Liver (tissue), 9 donors: Measurements from ENCODE around the gene LAMA2. TPM values are rescaled to one million over a fixed set of nuclear protein-coding genes. Genes with fewer than 3 reads are reported as not detected.

ENCODE experiments used
- DNase-seq: peaks from one replicate; pipeline ENCODE4 v3.0.0-alpha.2; 2017; ENCODE audit warnings: low spot score
- H3K27ac ChIP-seq, 2 donors: one replicate each; pipeline ENCODE4 v1.7.0; 2013; ENCODE audit warnings: inconsistent platforms in 2 of 2, low read length in 2 of 2, control low read depth in 1 of 2, low read depth in 1 of 2, mild to moderate bottlenecking in 1 of 2
- H3K27me3 ChIP-seq, 4 donors: one replicate each; pipeline versions ENCODE4 v1.6.1 to v1.7.0; 2013; ENCODE audit warnings: low read length in 3 of 4, inconsistent platforms in 1 of 4, mild to moderate bottlenecking in 1 of 4, moderate library complexity in 1 of 4; ENCODE audit not compliant: control insufficient read depth in 4 of 4, insufficient read depth in 4 of 4
- H3K36me3 ChIP-seq, 4 donors: one replicate each; pipeline versions ENCODE4 v1.6.1 to v1.7.0; 2013; ENCODE audit warnings: low read length in 3 of 4, mild to moderate bottlenecking in 3 of 4, low read depth in 1 of 4, moderate library complexity in 1 of 4; ENCODE audit not compliant: control insufficient read depth in 4 of 4, insufficient read depth in 3 of 4
- H3K4me1 ChIP-seq, 4 donors: one replicate each; pipeline versions ENCODE4 v1.6.1 to v1.7.0; 2013; ENCODE audit warnings: low read length in 3 of 4, mild to moderate bottlenecking in 3 of 4, moderate library complexity in 1 of 4; ENCODE audit not compliant: control insufficient read depth in 4 of 4, insufficient read depth in 4 of 4
- H3K4me3 ChIP-seq, 3 donors: one replicate each; pipeline versions ENCODE4 v1.6.1 to v1.7.0; 2013; ENCODE audit warnings: low read length in 3 of 3, control low read depth in 1 of 3, low read depth in 1 of 3, mild to moderate bottlenecking in 1 of 3
- H3K9ac ChIP-seq, 2 donors: one replicate each; pipeline ENCODE4 v1.7.0; 2013; ENCODE audit warnings: low read length in 2 of 2, mild to moderate bottlenecking in 2 of 2, moderate library complexity in 2 of 2, control low read depth in 1 of 2, low read depth in 1 of 2
- H3K9me3 ChIP-seq, 4 donors: one replicate each; pipeline versions ENCODE4 v1.6.1 to v1.7.0; 2013; ENCODE audit warnings: low read length in 3 of 4; ENCODE audit not compliant: control insufficient read depth in 4 of 4
- ATF3 ChIP-seq: IDR thresholded peaks from 2 replicates; pipeline ENCODE4 v1.6.1; 2016; ENCODE audit warnings: antibody characterized with exemption
- CTCF ChIP-seq: fragments of 150-350 bp; IDR thresholded peaks from 2 replicates; pipeline ENCODE4 v1.5.1; 2017; ENCODE audit warnings: improper control_type of control experiment, low read depth, low read length; ENCODE audit not compliant: missing input control
- EGR1 ChIP-seq, 2 donors: IDR thresholded peaks; 2 replicates each; pipeline ENCODE4 v1.6.1; 2016 to 2018; ENCODE audit warnings: antibody characterized with exemption in 2 of 2, low read depth in 2 of 2
- FOXA1 ChIP-seq: IDR thresholded peaks from 2 replicates; pipeline ENCODE4 v1.6.1; 2016; ENCODE audit warnings: antibody characterized with exemption
- FOXA2 ChIP-seq: IDR thresholded peaks from 2 replicates; pipeline ENCODE4 v1.6.1; 2016; ENCODE audit warnings: antibody characterized with exemption
- GABPA ChIP-seq, 2 donors: IDR thresholded peaks in 1 of 2; conservative IDR thresholded peaks in 1 of 2; 2 replicates each; pipeline ENCODE4 v1.6.1; 2016; ENCODE audit warnings: antibody characterized with exemption in 2 of 2, mild to moderate bottlenecking in 1 of 2, moderate library complexity in 1 of 2
- HNF4A ChIP-seq, 2 donors: conservative IDR thresholded peaks; 2 replicates each; pipeline ENCODE4 v1.6.1; 2016; ENCODE audit warnings: antibody characterized with exemption in 2 of 2, mild to moderate bottlenecking in 2 of 2
- HNF4G ChIP-seq: IDR thresholded peaks from 2 replicates; pipeline ENCODE4 v1.6.1; 2016; ENCODE audit warnings: antibody characterized with exemption
- JUND ChIP-seq, 2 donors: IDR thresholded peaks; 2 replicates each; pipeline ENCODE4 v1.6.1; 2016; ENCODE audit warnings: antibody characterized with exemption in 2 of 2
- NR2F2 ChIP-seq: IDR thresholded peaks from 2 replicates; pipeline ENCODE4 v1.6.1; 2016; ENCODE audit warnings: antibody characterized with exemption
- RAD21 ChIP-seq, 2 donors: IDR thresholded peaks; 2 replicates each; pipeline ENCODE4 v1.6.1; 2016; ENCODE audit warnings: antibody characterized with exemption in 2 of 2, mild to moderate bottlenecking in 2 of 2
- REST ChIP-seq: IDR thresholded peaks from 2 replicates; pipeline ENCODE4 v1.6.1; 2016; ENCODE audit warnings: antibody characterized with exemption, mild to moderate bottlenecking
- RXRA ChIP-seq, 2 donors: IDR thresholded peaks; 2 replicates each; pipeline ENCODE4 v1.6.1; 2017 to 2018; ENCODE audit warnings: antibody characterized with exemption in 2 of 2, mild to moderate bottlenecking in 1 of 2
- SP1 ChIP-seq: IDR thresholded peaks from 2 replicates; pipeline ENCODE4 v1.6.1; 2018; ENCODE audit warnings: antibody characterized with exemption, mild to moderate bottlenecking
- TAF1 ChIP-seq: conservative IDR thresholded peaks from 2 replicates; pipeline ENCODE4 v1.6.1; 2016; ENCODE audit warnings: antibody characterized with exemption, mild to moderate bottlenecking
- YY1 ChIP-seq: IDR thresholded peaks from 2 replicates; pipeline ENCODE4 v1.6.1; 2016; ENCODE audit warnings: antibody characterized with exemption, mild to moderate bottlenecking
- ZBTB33 ChIP-seq: IDR thresholded peaks from 2 replicates; pipeline ENCODE4 v1.6.1; 2016; ENCODE audit warnings: antibody characterized with exemption
- WGBS: extraction: QIAGEN DNeasy Blood & Tissue Kit; methylation state at CpG from one replicate; pipeline ENCODE4 v1.1.7; 2013; 5-methylcytosine and 5-hydroxymethylcytosine counted together
- polyA plus RNA-seq, 2 donors: library from polyadenylated mRNA; stranded (reverse) in 1 of 2; unstranded in 1 of 2; fragments of 200-250 nt in 1 of 2; fragments of >200 nt in 1 of 2; fragmentation: Nextera tagmentation in 1 of 2; extraction: Ambion mirVana in 1 of 2; gene quantifications; one replicate each; pipeline versions ENCODE4 v1.2.1 to v1.2.3, GENCODE V29; 2013 to 2015
- total RNA-seq, 2 donors: library from RNA; depleted of rRNA; stranded (reverse); fragments of >200 nt; gene quantifications; one replicate each; pipeline ENCODE4 v1.2.3, GENCODE V29; 2014
- donor health status: healthy.
- donor health status: healthy.
- donor health status: healthy.
- donor health status: healthy.
- donor health status: healthy.

The LAMA2 gene
- total and polyA plus RNA-seq, 4 donors = 1.3 to 17.0 (median 3.0) TPM

GRCh38 chr6:128964233-128964755, 81.4 kb downstream of the LAMA2 start:
- TF ChIP-seq TAF1 = no peak
- no peak for TF ChIP-seq ATF3
- no peak for TF ChIP-seq FOXA2
- no peak for TF ChIP-seq HNF4A (conservative IDR thresholded peaks at IDR 0.05)
- TF ChIP-seq REST = no peak
- no peak for TF ChIP-seq RAD21 (IDR thresholded peaks at IDR 0.05)
- TF ChIP-seq HNF4G = no peak
- no peak for TF ChIP-seq CTCF
- TF ChIP-seq EGR1 (IDR thresholded peaks at IDR 0.05; ENCODE audit: low read depth in 2 of 2) = no peak
- no peak for TF ChIP-seq NR2F2
- no peak for TF ChIP-seq FOXA1
- DNase-seq = no peak
- Histone ChIP-seq H3K9ac (no peak overlapping the region), H3K9me3 (no peaks in the 10 kb centered on the region), H3K27ac (no peak overlapping the region), H3K36me3 (no peaks in the 10 kb centered on the region), H3K27me3 (no peaks in the 10 kb centered on the region), H3K4me1 (no peaks in the 10 kb centered on the region), H3K4me3 (no peak overlapping the region)
- 76% methylated on average over 1 of the region's 1 CpG for WGBS

- no peak for DNase-seq
- Histone ChIP-seq H3K9me3 (no peaks in the 10 kb centered on the region), H3K36me3 (no peaks in the 10 kb centered on the region), H3K27me3 (no peaks in the 10 kb centered on the region), H3K4me1 (no peaks in the 10 kb centered on the region), H3K27ac (no peak overlapping the region), H3K9ac (no peak overlapping the region), H3K4me3 (no peak overlapping the region)
- TF ChIP-seq SP1 (no peak), NR2F2 (no peak), YY1 (no peak), EGR1 (IDR thresholded peaks at IDR 0.05; ENCODE audit: low read depth in 2 of 2) (no peak), FOXA1 (no peak), HNF4A (conservative IDR thresholded peaks at IDR 0.05) (no peak)
Observed at GRCh38 chr6:128964771-128965170, 81.8 kb downstream of the LAMA2 start.

- no peak overlapping the region for H3K9ac ChIP-seq
- H3K4me3 ChIP-seq = no peak overlapping the region
- H3K27ac ChIP-seq = no peak overlapping the region
- no peak for DNase-seq
- no peaks in the 10 kb centered on the region for H3K27me3 ChIP-seq
- no peaks in the 10 kb centered on the region for H3K4me1 ChIP-seq
- 75% methylated on average over 1 of the region's 1 CpG for WGBS
- H3K36me3 ChIP-seq = no peaks in the 10 kb centered on the region
- H3K9me3 ChIP-seq = no peaks in the 10 kb centered on the region
- no peak for TF ChIP-seq NR2F2
- TF ChIP-seq ATF3 = no peak
- no peak for TF ChIP-seq HNF4G
- no peak for TF ChIP-seq SP1
- no peak for TF ChIP-seq GABPA (IDR thresholded peaks at IDR 0.05 in 1 of 2, conservative IDR thresholded peaks at IDR 0.05 in 1 of 2)
- TF ChIP-seq JUND (IDR thresholded peaks at IDR 0.05) = no peak
- TF ChIP-seq RXRA (IDR thresholded peaks at IDR 0.05) = no peak
- no peak for TF ChIP-seq ZBTB33
- no peak for TF ChIP-seq HNF4A (conservative IDR thresholded peaks at IDR 0.05)
- no peak for TF ChIP-seq CTCF
- no peak for TF ChIP-seq RAD21 (IDR thresholded peaks at IDR 0.05)
- TF ChIP-seq TAF1 = no peak
Observed at GRCh38 chr6:128966934-128967333, 84.0 kb downstream of the LAMA2 start.
